Esophagus squamous epithelium (tissue), 4 donors: Measurements from ENCODE around the gene CALHM5.

ENCODE experiments used
- POLR2A ChIP-seq, 4 donors: fragments of 450-650 bp; IDR thresholded peaks; one replicate each; pipeline ENCODE4 v1.6.1; 2017; ENCODE audit warnings: antibody characterized with exemption in 4 of 4, mild to moderate bottlenecking in 4 of 4, moderate library complexity in 3 of 4
- TF ChIP-seq, protein P1 (sequence below), 6 experiments: fragments of 450-650 bp in 4 of 6; fragments of 200-600 bp in 2 of 6; sonication (generic) in 2 of 6; IDR thresholded peaks; one replicate each; pipeline ENCODE4 v1.5.1; 2016 to 2019; ENCODE audit warnings: antibody characterized with exemption in 6 of 6, mild to moderate bottlenecking in 4 of 6, moderate library complexity in 4 of 6

DNA sequence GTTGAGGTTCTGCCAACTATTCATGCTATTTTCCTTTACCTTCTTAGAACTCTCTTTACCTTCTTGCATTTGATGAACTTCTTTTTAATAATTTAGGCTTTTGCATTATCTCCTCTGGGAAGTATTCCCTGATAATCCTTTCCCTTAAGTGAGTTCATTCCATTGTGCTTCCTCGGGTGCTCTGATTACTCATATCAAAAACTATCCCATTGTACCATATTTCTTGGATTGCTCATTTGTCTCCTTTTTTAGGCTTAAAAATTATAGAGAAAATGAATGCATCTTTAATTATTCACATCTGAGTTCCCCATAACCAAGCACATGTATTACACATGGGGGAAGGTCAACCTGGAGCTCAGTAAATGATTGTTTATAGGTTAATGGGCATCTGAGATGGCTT lies 44.6 kb downstream of the CALHM5 start:
- TF ChIP-seq, protein P1, sequence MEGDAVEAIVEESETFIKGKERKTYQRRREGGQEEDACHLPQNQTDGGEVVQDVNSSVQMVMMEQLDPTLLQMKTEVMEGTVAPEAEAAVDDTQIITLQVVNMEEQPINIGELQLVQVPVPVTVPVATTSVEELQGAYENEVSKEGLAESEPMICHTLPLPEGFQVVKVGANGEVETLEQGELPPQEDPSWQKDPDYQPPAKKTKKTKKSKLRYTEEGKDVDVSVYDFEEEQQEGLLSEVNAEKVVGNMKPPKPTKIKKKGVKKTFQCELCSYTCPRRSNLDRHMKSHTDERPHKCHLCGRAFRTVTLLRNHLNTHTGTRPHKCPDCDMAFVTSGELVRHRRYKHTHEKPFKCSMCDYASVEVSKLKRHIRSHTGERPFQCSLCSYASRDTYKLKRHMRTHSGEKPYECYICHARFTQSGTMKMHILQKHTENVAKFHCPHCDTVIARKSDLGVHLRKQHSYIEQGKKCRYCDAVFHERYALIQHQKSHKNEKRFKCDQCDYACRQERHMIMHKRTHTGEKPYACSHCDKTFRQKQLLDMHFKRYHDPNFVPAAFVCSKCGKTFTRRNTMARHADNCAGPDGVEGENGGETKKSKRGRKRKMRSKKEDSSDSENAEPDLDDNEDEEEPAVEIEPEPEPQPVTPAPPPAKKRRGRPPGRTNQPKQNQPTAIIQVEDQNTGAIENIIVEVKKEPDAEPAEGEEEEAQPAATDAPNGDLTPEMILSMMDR (IDR thresholded peaks at IDR 0.05), result no peak
- no peak for TF ChIP-seq POLR2A (IDR thresholded peaks at IDR 0.05)
